22Rv1 (cell line): Measurements from ENCODE around the gene FAM120B.

Experiments
- CTCF ChIP-seq: fragments of 450-650 bp; IDR thresholded peaks from 2 replicates; pipeline ENCODE4 v1.5.1; 2017; ENCODE audit warnings: mild to moderate bottlenecking
- ZFX ChIP-seq: fragments of 450-650 bp; IDR thresholded peaks from 2 replicates; pipeline ENCODE4 v1.6.1; 2017; ENCODE audit warnings: antibody characterized with exemption, borderline replicate concordance

DNA sequence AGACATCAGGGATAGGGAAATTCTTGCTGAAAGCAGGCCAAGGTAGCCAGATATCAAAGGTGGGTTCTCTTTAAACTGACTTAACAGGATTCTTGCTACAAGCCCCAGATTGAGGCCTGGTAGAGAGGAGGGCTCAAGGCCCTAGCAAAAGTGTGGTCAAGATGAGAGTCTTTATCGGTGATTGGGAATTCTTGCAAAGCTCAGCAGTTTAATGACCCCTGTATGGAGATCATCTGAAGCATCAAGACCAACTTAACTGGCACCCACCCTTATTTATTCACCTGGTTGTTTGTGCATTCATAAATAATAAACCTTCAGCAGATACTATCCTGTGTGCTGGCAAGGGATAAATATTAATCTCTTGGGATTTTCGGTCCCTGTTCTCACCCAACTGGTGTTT, 6.3 kb downstream of the FAM120B start:
- TF ChIP-seq CTCF (no peak), ZFX (no peak)
